ENCODE data around the gene ISX. TPM values are rescaled to one million over a fixed set of nuclear protein-coding genes. Genes with fewer than 3 reads are reported as not detected.

Gene ISX
- total RNA-seq, 4 donors from 2014 or later = not detected

DNA sequence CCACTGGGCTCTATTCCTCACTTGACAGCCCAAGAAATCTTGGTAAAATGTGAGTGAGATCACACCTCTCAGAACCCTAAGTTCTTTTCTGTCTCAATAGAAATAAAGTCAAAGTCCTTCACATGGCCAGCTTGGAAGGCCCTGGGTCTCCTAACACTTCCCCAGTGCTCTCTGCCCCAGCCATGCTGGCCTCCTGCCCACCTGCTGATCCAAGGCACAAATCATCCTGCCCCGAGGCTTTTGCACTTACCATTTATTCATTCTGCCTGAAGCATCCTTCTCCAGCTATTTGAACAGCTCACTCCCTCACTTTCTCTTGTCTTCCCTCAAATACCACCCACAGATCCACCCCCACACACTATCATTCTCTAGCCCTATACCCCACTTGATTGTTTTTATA is 26.4 kb downstream of the ISX start:
- WGBS, 2 donors (ENCODE audit: low coverage in 1 of 2) = 22 to 64% methylated on average over 1 of the region's 1 CpG
- no peak for TF ChIP-seq EP300 (IDR thresholded peaks at IDR 0.05)
- Histone ChIP-seq H3K27ac (no peak overlapping the region), H3K4me1 (no peaks in the 10 kb centered on the region), H3K9me3 (peaks cover 0 to 15% (median 0%) of the 10 kb centered on the region in 3 donors), H3K4me3 (no peak overlapping the region), H3K36me3 (no peaks in the 10 kb centered on the region), H3K27me3 (peaks cover 14% of the 10 kb centered on the region)
- no peak for ATAC-seq

DNA sequence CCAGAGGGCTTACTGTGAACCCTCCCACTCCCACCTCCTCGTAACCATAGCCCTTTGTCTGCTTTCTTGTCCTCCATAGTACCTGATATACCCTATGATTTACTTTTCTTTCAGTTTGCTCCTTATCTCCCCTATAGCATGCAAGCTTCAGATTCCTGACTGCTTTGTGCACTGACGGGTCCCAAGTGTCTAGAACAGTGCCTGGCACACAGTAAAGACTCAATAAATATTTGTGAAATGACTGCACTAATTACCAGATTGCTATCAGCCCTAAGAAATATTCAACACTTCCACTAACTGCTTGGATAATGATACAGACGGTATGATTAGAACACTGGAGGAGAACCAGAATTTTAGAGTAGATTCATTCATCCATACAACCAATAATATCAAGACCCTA is 33.0 kb downstream of the ISX start:
- H3K9me3 ChIP-seq = peaks cover 0 to 7% (median 0%) of the 10 kb centered on the region in 3 donors
- peaks cover 32% of the 10 kb centered on the region for H3K27me3 ChIP-seq
- TF ChIP-seq POLR2A (IDR thresholded peaks at IDR 0.05) (no peak), POLR2AphosphoS5 (IDR thresholded peaks at IDR 0.05) (no peak), EP300 (IDR thresholded peaks at IDR 0.05) (no peak)
- TF ChIP-seq, protein P1, sequence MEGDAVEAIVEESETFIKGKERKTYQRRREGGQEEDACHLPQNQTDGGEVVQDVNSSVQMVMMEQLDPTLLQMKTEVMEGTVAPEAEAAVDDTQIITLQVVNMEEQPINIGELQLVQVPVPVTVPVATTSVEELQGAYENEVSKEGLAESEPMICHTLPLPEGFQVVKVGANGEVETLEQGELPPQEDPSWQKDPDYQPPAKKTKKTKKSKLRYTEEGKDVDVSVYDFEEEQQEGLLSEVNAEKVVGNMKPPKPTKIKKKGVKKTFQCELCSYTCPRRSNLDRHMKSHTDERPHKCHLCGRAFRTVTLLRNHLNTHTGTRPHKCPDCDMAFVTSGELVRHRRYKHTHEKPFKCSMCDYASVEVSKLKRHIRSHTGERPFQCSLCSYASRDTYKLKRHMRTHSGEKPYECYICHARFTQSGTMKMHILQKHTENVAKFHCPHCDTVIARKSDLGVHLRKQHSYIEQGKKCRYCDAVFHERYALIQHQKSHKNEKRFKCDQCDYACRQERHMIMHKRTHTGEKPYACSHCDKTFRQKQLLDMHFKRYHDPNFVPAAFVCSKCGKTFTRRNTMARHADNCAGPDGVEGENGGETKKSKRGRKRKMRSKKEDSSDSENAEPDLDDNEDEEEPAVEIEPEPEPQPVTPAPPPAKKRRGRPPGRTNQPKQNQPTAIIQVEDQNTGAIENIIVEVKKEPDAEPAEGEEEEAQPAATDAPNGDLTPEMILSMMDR (IDR thresholded peaks at IDR 0.05) = no peak
- no peak overlapping the region for H3K27ac ChIP-seq
- no peaks in the 10 kb centered on the region for H3K4me1 ChIP-seq
- no peak overlapping the region for H3K4me3 ChIP-seq
- WGBS, 2 donors (ENCODE audit: low coverage in 1 of 2) = 73 to 84% methylated on average over 3 of the region's 3 CpGs
- no peak for ATAC-seq
- no peaks in the 10 kb centered on the region for H3K36me3 ChIP-seq

DNA sequence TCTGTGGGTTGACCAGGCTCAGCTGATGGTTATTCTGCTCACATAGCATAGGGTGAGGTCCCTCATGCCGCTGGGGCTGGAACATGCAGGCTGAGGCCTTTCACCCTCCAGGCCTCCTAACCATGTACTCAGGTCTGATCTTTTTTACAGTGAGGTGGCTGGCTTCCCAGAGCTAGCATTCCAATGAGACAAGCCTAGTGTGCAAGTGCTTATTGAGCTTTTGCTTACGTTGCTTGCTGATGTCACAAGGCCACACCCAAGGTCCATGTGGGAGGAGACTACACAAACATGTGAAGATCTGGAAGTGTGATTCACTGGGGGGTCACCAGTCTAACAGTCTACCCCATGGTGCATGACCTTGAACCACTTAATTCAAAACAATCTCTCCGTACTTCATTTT is 33.9 kb downstream of the ISX start:
- Histone ChIP-seq H3K4me1 (no peaks in the 10 kb centered on the region), H3K9me3 (peaks cover 0 to 5% (median 0%) of the 10 kb centered on the region in 3 donors), H3K4me3 (no peak overlapping the region), H3K27me3 (peaks cover 32% of the 10 kb centered on the region), H3K36me3 (no peaks in the 10 kb centered on the region), H3K27ac (no peak overlapping the region)
- no peak for ATAC-seq
- no peak for TF ChIP-seq POLR2AphosphoS5 (IDR thresholded peaks at IDR 0.05)
- TF ChIP-seq POLR2A (IDR thresholded peaks at IDR 0.05) = no peak
- TF ChIP-seq, protein P1 (IDR thresholded peaks at IDR 0.05) = no peak
- TF ChIP-seq EP300 (IDR thresholded peaks at IDR 0.05) = no peak
- 64 to 70% methylated on average over 2 of the region's 3 CpGs for WGBS, 2 donors (ENCODE audit: low coverage in 1 of 2)

DNA sequence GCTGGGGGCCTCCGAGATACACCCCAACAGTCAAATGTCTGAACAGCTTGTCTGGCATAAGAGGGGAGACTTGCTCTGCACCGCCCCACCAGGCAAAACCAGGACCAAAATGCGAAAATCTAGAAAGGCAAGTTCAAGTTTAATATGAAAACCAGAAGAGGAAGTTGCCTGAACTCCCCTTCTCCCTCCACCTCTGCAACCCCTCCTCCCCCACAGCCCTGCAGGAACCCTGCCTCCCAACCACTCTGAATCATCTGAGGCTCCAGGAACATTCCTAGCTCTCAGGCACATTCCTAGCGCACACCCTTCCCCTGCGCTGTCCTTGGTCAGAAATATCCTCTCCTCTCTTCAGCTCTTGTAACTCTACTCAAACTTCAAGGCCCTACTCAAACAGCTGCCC is 36.7 kb downstream of the ISX start:
- Histone ChIP-seq H3K9me3 (no peaks in the 10 kb centered on the region), H3K36me3 (no peaks in the 10 kb centered on the region), H3K4me3 (no peak overlapping the region), H3K27ac (no peak overlapping the region), H3K27me3 (peaks cover 24% of the 10 kb centered on the region), H3K4me1 (no peaks in the 10 kb centered on the region)
- WGBS, 2 donors (ENCODE audit: low coverage in 1 of 2) = 52 to 66% methylated on average over 4 to 5 of the region's 5 CpGs
- no peak for TF ChIP-seq POLR2AphosphoS5 (IDR thresholded peaks at IDR 0.05)
- TF ChIP-seq EP300 (IDR thresholded peaks at IDR 0.05) = no peak
- TF ChIP-seq, protein P1 (IDR thresholded peaks at IDR 0.05) = no peak
- no peak for TF ChIP-seq POLR2A (IDR thresholded peaks at IDR 0.05)
- no peak for ATAC-seq

DNA sequence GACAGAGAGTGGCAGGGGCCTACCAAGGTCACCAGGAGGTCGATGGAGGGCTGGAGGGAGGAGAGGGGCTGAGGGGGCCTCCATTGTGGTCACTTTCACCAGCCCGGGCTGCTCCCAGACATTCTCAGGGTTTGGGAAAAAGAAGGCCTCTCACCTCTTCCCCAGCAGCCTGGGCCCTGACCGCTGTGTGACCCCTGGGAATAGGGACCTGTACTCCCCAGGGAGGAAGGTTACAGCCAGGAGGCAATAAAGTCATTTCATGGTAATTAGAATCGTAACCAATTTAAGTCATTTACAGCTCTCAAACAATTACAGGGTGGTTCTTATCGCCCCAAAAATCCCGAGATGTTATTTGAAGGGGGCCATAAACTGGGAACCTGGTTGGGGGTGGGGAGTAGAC is 37.8 kb downstream of the ISX start:
- Histone ChIP-seq H3K4me1 (no peaks in the 10 kb centered on the region), H3K4me3 (no peak overlapping the region), H3K27ac (no peak overlapping the region), H3K27me3 (peaks cover 22% of the 10 kb centered on the region), H3K36me3 (no peaks in the 10 kb centered on the region), H3K9me3 (peaks cover 0 to 8% (median 0%) of the 10 kb centered on the region in 3 donors)
- TF ChIP-seq POLR2AphosphoS5 (IDR thresholded peaks at IDR 0.05) (no peak), POLR2A (IDR thresholded peaks at IDR 0.05) (no peak), EP300 (IDR thresholded peaks at IDR 0.05) (no peak)
- TF ChIP-seq, protein P1 (IDR thresholded peaks at IDR 0.05) = no peak
- no peak for ATAC-seq
- 39 to 63% methylated on average over 6 of the region's 6 CpGs for WGBS, 2 donors (ENCODE audit: low coverage in 1 of 2)
